Measurements from ENCODE around the gene KCNMB2. TPM values are rescaled to one million over a fixed set of nuclear protein-coding genes. Genes with fewer than 3 reads are reported as not detected.

KCNMB2 gene
- total RNA-seq, 4 donors from 2014 or later, result not detected

- TF ChIP-seq POLR2A (IDR thresholded peaks at IDR 0.05), result no peak
- TF ChIP-seq CTCF (IDR thresholded peaks at IDR 0.05), result no peak
- TF ChIP-seq EP300 (IDR thresholded peaks at IDR 0.05), result peak in 1 of 2 donors; percentile 22
- 36 to 47% methylated on average over 2 of the region's 2 CpGs for WGBS, 2 donors
- DNase-seq (ENCODE audit: low spot score in 2 of 2), result no peak
- Histone ChIP-seq H3K4me1 (peaks cover 0 to 3% (median 0%) of the 10 kb centered on the region in 4 donors), H3K9me3 (no peaks in the 10 kb centered on the region), H3K4me3 (no peak overlapping the region), H3K36me3 (no peaks in the 10 kb centered on the region), H3K27me3 (no peaks in the 10 kb centered on the region), H3K27ac (no peak overlapping the region)
These were observed 311.0 kb downstream of the KCNMB2 start for GRCh38 chr3:178847190-178847589.

DNA sequence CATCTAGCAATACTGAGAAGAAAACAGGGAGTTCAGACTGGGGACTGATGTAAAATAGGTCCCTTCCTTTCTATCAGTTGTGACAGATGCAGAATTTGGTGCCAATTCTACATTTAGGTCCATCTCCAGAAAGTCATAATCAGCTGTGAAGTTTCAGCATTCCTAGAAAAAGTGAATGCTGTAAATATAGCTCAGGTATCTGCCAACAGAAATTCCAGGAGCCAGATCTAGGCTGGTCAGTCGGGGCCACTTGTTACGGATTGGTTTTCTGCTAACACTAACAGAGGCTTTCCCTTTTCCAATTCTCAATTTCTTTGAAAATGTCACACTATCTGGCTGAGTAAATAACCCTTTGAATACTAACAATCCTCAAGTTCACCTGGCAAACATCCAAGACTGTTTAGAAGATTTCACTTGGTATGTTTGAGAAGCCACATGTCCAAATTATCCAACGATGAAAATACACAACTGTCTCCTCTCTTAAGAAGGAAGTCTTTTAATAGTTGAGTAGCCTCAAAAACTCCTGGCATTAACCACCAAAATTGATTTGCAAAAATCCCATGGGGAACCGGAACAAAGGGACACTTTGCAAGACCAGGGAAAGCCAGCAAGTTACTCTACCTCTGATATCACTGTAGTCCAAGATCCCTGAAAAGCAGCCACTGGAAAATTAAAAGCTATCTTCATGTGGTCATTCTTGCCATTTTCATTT lies 313.1 kb downstream of the KCNMB2 start:
- Histone ChIP-seq H3K27ac (no peak overlapping the region), H3K4me1 (peaks cover 0 to 3% (median 0%) of the 10 kb centered on the region in 4 donors), H3K9me3 (no peaks in the 10 kb centered on the region), H3K4me3 (no peak overlapping the region), H3K27me3 (no peaks in the 10 kb centered on the region), H3K36me3 (no peaks in the 10 kb centered on the region)
- DNase-seq (ENCODE audit: low spot score in 2 of 2), result no peak
- 36 to 40% methylated on average over 4 of the region's 4 CpGs for WGBS, 2 donors
- TF ChIP-seq POLR2A (IDR thresholded peaks at IDR 0.05) (no peak), CTCF (IDR thresholded peaks at IDR 0.05) (no peak), EP300 (IDR thresholded peaks at IDR 0.05) (no peak)

DNA sequence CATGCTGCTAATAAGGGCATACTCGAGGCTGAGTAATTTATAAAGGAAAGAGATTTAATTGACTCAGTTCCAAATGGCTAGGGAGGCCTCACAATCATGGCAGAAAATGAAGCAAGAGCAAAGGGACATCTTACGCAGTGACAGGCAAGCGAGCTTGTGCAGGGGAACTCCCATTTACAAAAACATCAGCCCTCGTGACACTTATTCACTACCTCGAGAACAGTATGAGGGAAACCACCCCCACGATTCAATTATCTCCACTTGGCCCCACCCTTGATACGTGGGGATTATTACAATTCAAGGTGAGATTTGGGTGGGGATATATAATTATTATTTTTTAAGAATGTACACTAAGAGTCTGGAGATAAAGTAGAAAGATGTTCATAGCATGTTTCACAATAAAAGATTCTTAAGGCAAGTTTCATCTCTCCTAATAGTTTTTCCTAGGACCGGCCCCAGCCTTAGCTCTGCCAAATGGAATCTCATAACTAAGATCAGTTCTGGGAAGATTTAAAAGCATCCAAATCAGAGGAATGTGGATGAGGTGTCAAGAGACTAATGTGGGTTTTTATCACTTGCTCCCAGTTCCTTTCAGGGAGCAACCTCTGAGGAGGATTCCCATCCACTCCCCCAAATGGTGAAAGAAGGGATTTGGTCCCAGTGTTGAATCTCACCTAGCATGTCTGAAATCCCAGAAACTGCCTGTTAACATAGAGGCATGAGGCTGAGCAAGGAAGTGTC lies 314.4 kb downstream of the KCNMB2 start:
- TF ChIP-seq POLR2A (IDR thresholded peaks at IDR 0.05) (no peak), EP300 (IDR thresholded peaks at IDR 0.05) (no peak), CTCF (IDR thresholded peaks at IDR 0.05) (no peak)
- Histone ChIP-seq H3K27me3 (no peaks in the 10 kb centered on the region), H3K4me1 (peaks cover 0 to 3% (median 0%) of the 10 kb centered on the region in 4 donors), H3K9me3 (no peaks in the 10 kb centered on the region), H3K36me3 (no peaks in the 10 kb centered on the region), H3K4me3 (no peak overlapping the region), H3K27ac (no peak overlapping the region)
- 80 to 81% methylated on average over 8 of the region's 8 CpGs for WGBS, 2 donors
- DNase-seq (ENCODE audit: low spot score in 2 of 2), result no peak

DNA sequence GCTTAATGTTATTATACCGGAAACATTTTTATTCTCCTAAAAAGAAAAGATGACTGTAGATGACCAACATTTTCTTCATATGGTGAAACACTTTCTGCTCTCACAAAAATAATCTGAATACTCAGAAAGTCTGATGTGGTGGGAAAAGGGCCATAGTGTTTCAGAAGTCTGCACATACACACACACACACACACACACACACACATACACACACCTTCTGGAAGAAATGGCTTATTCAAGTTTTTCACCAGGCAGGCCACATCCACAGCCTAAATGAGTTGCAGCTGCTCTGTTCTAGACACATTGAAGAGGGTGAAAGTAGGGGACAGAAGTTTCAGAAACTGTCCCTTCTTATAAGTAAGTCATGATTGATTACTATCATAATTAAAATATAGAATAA lies 315.3 kb downstream of the KCNMB2 start:
- H3K4me3 ChIP-seq, result no peak overlapping the region
- H3K27ac ChIP-seq, result no peak overlapping the region
- no peaks in the 10 kb centered on the region for H3K36me3 ChIP-seq
- no peaks in the 10 kb centered on the region for H3K9me3 ChIP-seq
- TF ChIP-seq POLR2A (IDR thresholded peaks at IDR 0.05) (no peak), CTCF (IDR thresholded peaks at IDR 0.05) (no peak), EP300 (IDR thresholded peaks at IDR 0.05) (no peak)
- H3K4me1 ChIP-seq, result peaks cover 0 to 3% (median 0%) of the 10 kb centered on the region in 4 donors
- no peaks in the 10 kb centered on the region for H3K27me3 ChIP-seq
- WGBS, 2 donors, result 94 to 96% methylated on average over 1 of the region's 1 CpG
- no peak for DNase-seq (ENCODE audit: low spot score in 2 of 2)

GRCh38 chr3:178856804-178857203 lies 320.6 kb downstream of the KCNMB2 start:
- H3K27me3 ChIP-seq, result no peaks in the 10 kb centered on the region
- 76 to 81% methylated on average over 2 of the region's 2 CpGs for WGBS, 2 donors
- no peaks in the 10 kb centered on the region for H3K4me1 ChIP-seq
- no peak overlapping the region for H3K4me3 ChIP-seq
- H3K27ac ChIP-seq, result no peak overlapping the region
- H3K9me3 ChIP-seq, result peaks cover 0 to 2% (median 0%) of the 10 kb centered on the region in 4 donors
- no peak for DNase-seq (ENCODE audit: low spot score in 2 of 2)
- H3K36me3 ChIP-seq, result no peaks in the 10 kb centered on the region
- no peak for TF ChIP-seq CTCF (IDR thresholded peaks at IDR 0.05)
- TF ChIP-seq POLR2A (IDR thresholded peaks at IDR 0.05), result no peak
- TF ChIP-seq EP300 (IDR thresholded peaks at IDR 0.05), result no peak

All from tibial nerve (tissue), 4 donors.